ENCODE results near the gene SIRPG. TPM values are rescaled to one million over a fixed set of nuclear protein-coding genes. Genes with fewer than 3 reads are reported as not detected.
"Not testable (repeated sequence)": the region's sequence is repeated elsewhere in the genome, so short reads cannot be mapped to it uniquely, and the experiment has no call there.

The SIRPG gene
- total RNA-seq, 2 donors from 2014 or later: 0.32 to 0.45 TPM

DNA sequence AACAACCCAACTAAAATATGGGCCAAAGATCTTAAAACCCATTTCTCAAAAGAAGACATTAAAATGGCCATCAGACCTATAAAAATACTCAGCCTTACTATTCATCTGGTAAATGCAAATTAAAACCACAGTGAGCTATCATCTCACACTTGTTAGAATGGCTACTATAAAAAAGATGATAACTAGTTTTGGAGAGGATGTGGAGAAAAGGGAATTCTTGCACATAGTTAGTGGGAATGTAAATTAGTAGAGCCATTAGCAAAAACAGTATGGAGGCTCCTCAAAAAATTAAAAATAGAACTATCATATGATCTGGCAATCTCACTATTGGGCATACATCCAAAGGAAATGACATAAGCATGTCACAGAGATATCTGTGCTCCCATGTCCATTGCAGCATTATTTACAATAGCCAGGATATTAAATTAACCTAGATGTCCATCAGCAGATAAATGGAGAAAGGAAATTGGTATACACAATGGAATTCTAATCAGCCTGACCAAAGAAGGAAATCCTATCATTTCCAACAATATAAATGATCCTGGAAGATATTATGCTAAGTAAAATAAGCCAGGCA is 40.6 kb downstream of the SIRPG start:
- H3K27ac ChIP-seq: no peak overlapping the region
- intact Hi-C loops (cut with DNase I): no loop called here
- no peak overlapping the region for H3K4me3 ChIP-seq
- DNase-seq (ENCODE audit: low spot score): no peak
- TF ChIP-seq POLR2A (IDR thresholded peaks at IDR 0.05) (no peak), POLR2AphosphoS5 (IDR thresholded peaks at IDR 0.05) (no peak)
- TF ChIP-seq, protein P1, sequence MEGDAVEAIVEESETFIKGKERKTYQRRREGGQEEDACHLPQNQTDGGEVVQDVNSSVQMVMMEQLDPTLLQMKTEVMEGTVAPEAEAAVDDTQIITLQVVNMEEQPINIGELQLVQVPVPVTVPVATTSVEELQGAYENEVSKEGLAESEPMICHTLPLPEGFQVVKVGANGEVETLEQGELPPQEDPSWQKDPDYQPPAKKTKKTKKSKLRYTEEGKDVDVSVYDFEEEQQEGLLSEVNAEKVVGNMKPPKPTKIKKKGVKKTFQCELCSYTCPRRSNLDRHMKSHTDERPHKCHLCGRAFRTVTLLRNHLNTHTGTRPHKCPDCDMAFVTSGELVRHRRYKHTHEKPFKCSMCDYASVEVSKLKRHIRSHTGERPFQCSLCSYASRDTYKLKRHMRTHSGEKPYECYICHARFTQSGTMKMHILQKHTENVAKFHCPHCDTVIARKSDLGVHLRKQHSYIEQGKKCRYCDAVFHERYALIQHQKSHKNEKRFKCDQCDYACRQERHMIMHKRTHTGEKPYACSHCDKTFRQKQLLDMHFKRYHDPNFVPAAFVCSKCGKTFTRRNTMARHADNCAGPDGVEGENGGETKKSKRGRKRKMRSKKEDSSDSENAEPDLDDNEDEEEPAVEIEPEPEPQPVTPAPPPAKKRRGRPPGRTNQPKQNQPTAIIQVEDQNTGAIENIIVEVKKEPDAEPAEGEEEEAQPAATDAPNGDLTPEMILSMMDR (IDR thresholded peaks at IDR 0.05): no peak
- H3K27me3 ChIP-seq (replicated peaks; ENCODE audit: insufficient read depth): no peaks in the 10 kb centered on the region
- H3K4me1 ChIP-seq (replicated peaks): no peaks in the 10 kb centered on the region
- H3K9me3 ChIP-seq: no peaks in the 10 kb centered on the region
- no peaks in the 10 kb centered on the region for H3K36me3 ChIP-seq

DNA sequence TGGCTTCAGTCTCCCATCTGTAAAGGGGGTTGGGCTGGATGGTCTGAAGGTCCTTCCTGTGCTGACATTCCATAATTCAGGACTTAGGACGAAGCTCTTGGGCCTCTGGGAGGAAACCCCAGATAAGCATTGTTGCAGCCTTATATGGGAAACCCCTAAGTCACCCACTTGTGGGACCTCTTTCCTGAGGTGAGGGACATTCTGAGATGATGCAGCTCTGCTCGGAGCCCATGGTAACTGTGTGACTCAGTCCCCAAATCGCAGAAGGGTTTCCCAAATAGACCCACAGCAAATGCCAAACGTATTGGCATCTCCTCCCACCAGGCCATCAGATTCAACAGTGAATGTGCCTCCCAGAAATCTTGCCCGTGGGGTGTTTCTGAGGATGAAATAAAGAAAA is 47.2 kb downstream of the SIRPG start:
- intact Hi-C loops (cut with DNase I); H3K9me3 ChIP-seq; H3K27ac ChIP-seq; DNase-seq (ENCODE audit: low spot score); H3K36me3 ChIP-seq; H3K4me1 ChIP-seq (replicated peaks); H3K27me3 ChIP-seq (replicated peaks; ENCODE audit: insufficient read depth); H3K4me3 ChIP-seq: not testable (repeated sequence)
- 76% methylated on average over 5 of the region's 5 CpGs for WGBS

DNA sequence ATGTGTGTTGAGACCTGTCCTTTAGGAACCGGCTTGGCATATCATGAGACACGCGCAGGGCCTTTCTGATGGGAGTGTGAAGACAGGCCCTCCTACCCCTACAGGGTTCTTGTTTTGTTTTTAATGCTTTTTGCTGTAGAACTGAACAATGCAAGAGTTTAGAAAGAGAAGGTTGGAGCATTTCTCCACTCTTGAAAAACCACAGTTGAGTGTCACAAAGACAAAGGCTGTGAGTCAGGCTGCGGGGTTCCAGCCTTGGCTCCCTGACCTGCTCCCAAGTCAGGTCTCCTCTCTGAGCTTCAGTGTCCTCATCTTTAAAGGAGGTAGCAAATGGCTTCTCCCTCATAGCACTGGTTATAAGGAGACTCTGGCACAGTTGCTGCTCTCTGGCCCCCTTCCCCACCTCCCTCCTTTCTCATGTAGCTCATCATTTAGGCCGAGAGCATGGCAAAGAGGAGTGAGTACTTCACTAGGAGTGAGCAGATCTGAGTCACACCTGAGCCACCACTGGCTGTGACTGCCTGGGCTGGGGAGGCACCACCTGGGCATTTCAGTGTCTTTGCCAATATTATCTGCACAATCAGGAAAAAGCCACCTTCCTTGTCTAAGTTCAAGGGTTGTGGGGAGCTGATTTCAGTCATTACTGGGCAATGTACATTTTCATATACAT is 48.8 kb downstream of the SIRPG start:
- H3K4me3 ChIP-seq; H3K36me3 ChIP-seq; H3K4me1 ChIP-seq (replicated peaks); H3K27me3 ChIP-seq (replicated peaks; ENCODE audit: insufficient read depth); H3K27ac ChIP-seq; intact Hi-C loops (cut with DNase I); DNase-seq (ENCODE audit: low spot score); H3K9me3 ChIP-seq: not testable (repeated sequence)
- no CpG with 5 or more reads among the region's 5 CpGs for WGBS

DNA sequence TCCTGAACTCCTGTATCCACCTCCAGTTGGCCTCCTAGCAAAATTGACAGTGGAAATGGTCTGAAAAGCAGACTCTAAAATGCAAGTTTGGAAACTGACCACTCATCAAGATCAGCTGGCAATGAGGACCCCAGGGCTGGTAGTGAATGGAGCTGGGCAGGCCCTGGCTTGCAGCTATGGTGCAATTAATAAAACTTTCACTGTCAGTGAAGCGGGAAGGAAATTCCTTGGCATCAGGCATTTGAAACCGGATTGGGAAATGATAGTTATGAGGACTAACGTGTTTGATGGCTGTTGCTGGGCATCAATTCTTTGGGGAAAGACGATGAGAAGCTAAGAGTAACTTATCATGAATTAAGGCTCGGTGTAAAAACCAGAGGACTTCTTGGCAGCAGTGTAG is 56.8 kb downstream of the SIRPG start:
- no peaks in the 10 kb centered on the region for H3K9me3 ChIP-seq
- H3K27me3 ChIP-seq (replicated peaks; ENCODE audit: insufficient read depth): no peaks in the 10 kb centered on the region
- DNase-seq (ENCODE audit: low spot score): no peak
- WGBS: 37% methylated on average over 5 of the region's 5 CpGs
- H3K4me3 ChIP-seq: no peak overlapping the region
- H3K27ac ChIP-seq: no peak overlapping the region
- TF ChIP-seq POLR2AphosphoS5 (IDR thresholded peaks at IDR 0.05) (peak; percentile 9), POLR2A (IDR thresholded peaks at IDR 0.05) (no peak)
- TF ChIP-seq, protein P1 (IDR thresholded peaks at IDR 0.05): no peak
- no peaks in the 10 kb centered on the region for H3K36me3 ChIP-seq
- H3K4me1 ChIP-seq (replicated peaks): no peaks in the 10 kb centered on the region
- intact Hi-C loops (cut with DNase I): no loop called here

DNA sequence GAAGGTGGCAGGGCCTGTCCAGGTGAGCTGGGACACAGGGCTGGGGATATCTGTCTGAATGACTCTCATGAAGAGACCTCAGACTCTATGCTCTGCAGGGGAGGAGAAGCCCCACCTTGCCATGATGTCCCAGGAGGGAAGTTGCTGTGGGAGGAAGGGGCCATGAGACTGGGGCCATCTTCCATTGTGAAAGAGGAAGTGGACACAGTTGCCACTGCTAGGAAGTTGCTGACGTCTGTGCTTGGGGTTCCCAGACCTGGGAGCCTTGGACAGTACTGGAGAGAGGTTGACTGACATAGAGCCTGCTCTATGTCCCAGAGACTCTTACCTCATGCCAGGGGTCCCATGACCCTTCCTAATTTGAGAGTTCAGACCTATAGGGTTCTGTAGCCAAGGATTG is 62.2 kb downstream of the SIRPG start:
- Histone ChIP-seq H3K27me3 (replicated peaks; ENCODE audit: insufficient read depth) (no peaks in the 10 kb centered on the region), H3K27ac (no peak overlapping the region), H3K4me3 (no peak overlapping the region), H3K4me1 (replicated peaks) (no peaks in the 10 kb centered on the region), H3K36me3 (no peaks in the 10 kb centered on the region), H3K9me3 (no peaks in the 10 kb centered on the region)
- TF ChIP-seq, protein P1 (IDR thresholded peaks at IDR 0.05): no peak
- no peak for TF ChIP-seq POLR2A (IDR thresholded peaks at IDR 0.05)
- no peak for TF ChIP-seq POLR2AphosphoS5 (IDR thresholded peaks at IDR 0.05)
- DNase-seq (ENCODE audit: low spot score): no peak
- 70% methylated on average over 1 of the region's 1 CpG for WGBS
- intact Hi-C loops (cut with DNase I): no loop called here

Measured in prostate gland (tissue), 2 donors.